ENCODE data around the gene SS18L1. TPM values are rescaled to one million over a fixed set of nuclear protein-coding genes. Genes with fewer than 3 reads are reported as not detected.
A peak's percentile ranks its signal among the peaks of the same experiment; 100 is the strongest.

SS18L1 gene
- total RNA-seq, 2 donors from 2014 or later: 7.6 to 7.7 TPM

DNA sequence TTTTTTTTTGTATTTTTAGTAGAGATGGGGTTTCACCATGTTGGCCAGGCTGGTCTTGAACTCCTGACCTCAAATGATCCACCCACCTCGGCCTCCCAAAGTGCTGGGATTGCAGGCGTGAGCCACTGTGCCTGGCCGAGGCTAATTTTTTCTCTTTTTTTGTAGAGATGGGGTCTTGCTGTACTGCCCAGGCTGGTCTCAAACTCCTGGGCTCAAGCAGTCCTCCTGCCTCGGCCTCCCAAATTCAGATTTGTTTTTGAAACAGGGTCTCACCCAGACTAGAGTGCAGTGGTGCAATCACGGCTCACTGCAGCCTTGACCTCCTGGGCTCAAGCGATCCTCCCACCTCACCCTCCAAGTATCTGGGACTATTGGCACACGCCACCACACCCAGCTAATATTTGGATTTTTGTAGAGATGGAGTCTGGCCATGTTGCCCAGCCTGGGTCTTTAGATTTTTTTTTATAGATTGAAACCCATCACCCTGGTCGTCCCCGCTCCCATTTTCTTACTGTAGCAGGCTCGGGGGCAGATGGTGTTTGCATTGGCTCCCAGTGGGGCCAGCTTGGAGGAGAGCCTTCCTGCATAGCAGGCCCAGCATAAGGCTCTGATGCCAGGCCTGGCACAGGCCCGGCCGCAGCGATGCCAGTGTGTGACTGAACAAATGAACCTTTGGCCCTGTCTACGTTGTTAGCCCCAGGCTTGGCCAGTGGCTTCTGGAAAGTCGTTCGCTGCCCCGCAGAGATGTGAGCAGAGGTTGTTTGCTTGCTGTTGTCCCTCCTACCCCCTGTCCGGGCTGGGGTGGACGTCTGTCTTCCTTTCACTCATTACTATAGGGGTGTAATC is 35.0 kb downstream of the SS18L1 start:
- ATAC-seq (no peak), DNase-seq (no peak)
- intact Hi-C loops (cut with DNase I): no loop called here

DNA sequence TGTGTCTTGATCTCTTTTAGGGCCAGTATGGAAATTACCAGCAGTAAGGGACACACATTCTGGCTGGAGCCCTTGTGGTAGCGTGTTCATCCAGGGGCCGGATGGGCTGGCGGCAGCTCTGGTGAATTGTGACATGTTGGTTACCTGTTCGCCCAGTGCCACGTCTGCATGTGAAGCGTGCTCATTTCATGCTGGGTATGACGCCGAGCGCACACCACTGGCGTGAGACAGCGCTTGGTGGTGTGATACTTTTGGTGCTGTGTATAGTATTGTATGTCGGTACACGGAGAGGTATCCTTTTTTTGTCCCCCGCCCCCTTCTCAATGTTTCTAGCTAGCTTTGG is 35.6 kb downstream of the SS18L1 start:
- intact Hi-C loops (cut with DNase I): no loop called here
- no peak for ATAC-seq
- DNase-seq: no peak

GRCh38 chr20:62181808-62182207 is 38.2 kb downstream of the SS18L1 start:
- intact Hi-C loops (cut with DNase I): loop anchor here in 1 of 2 donors (10.0 kb wide), 2 partner anchors 53 to 183 kb away; partner anchors contain the start of genes LAMA5 and OSBPL2
- ATAC-seq (no peak), DNase-seq (no peak)

GRCh38 chr20:62182469-62183425 is 39.2 kb downstream of the SS18L1 start, which contains the start of gene MTG2:
TSS of gene MTG2 (plus strand) at chr20:62183028. CDS start at chr20:62193421, 10,393 bp downstream.
- DNase-seq (peak; percentile 97), ATAC-seq (peak; percentile 97 to 98)
- intact Hi-C loops (cut with DNase I): loop anchor here in 1 of 2 donors (10.0 kb wide), 2 partner anchors 52 to 182 kb away; partner anchors contain the start of genes LAMA5 and OSBPL2

DNA sequence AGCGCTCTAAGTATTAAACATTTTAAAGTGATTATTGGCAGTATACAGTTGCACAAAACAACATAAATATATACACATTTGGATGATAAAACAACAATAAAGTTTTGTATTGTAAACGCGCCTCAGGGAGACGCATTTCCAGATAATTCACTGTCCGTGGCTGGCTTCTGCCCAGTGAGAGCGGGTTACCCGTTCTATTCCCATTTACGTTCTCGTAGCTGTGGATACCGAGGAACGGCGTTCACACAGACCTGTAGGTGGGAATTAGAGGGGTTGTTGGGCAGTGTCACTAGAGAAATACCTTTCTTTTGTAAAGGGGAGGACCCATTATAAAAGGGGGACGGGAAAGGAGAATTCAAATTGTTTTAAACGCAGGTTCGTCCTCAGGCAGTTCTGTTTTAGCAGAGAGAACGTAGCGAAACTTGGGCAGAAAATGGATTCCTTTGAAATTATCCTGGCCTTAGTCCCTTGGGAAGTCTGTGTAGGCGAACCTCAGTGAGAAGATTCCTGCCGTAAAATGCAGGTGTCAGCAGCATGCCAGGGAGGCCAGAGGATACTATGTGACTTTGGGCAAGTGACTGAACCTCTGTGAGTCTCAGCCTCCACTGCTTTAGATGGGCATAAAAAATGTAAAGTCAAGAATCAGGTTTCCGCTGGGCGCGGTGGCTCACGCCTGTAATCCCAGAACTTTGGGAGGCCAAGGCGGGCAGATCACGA is 40.0 kb downstream of the SS18L1 start:
- no peak for DNase-seq
- intact Hi-C loops (cut with DNase I): loop anchor here in 1 of 2 donors (10.0 kb wide), 2 partner anchors 51 to 181 kb away; partner anchors contain the start of genes LAMA5 and OSBPL2
- no peak for ATAC-seq

DNA sequence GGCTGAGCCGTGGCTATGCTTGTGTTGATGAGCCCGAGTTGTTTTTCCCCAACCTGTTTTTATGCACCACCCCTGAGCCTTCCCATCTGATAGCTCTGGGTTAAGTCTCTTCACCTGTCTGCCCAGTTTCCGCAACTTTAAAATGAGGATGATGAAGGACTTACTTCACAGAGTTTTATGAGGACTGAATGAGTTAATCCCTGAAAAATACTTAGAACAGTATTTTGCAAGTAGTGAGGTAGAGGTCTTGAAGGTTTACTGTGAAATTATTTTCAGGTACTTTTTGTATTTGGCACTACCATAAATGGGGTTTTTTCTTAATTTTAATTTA is 42.5 kb downstream of the SS18L1 start:
- DNase-seq (no peak), ATAC-seq (no peak)
- intact Hi-C loops (cut with DNase I): loop anchor here in 1 of 2 donors (10.0 kb wide), 2 partner anchors 49 to 179 kb away; partner anchors contain the start of genes LAMA5 and OSBPL2

GRCh38 chr20:62186887-62187866 is 43.6 kb downstream of the SS18L1 start:
- ATAC-seq (no peak), DNase-seq (no peak)
- intact Hi-C loops (cut with DNase I): loop anchor here in 1 of 2 donors (10.0 kb wide), 2 partner anchors 48 to 178 kb away; partner anchors contain the start of genes LAMA5 and OSBPL2

DNA sequence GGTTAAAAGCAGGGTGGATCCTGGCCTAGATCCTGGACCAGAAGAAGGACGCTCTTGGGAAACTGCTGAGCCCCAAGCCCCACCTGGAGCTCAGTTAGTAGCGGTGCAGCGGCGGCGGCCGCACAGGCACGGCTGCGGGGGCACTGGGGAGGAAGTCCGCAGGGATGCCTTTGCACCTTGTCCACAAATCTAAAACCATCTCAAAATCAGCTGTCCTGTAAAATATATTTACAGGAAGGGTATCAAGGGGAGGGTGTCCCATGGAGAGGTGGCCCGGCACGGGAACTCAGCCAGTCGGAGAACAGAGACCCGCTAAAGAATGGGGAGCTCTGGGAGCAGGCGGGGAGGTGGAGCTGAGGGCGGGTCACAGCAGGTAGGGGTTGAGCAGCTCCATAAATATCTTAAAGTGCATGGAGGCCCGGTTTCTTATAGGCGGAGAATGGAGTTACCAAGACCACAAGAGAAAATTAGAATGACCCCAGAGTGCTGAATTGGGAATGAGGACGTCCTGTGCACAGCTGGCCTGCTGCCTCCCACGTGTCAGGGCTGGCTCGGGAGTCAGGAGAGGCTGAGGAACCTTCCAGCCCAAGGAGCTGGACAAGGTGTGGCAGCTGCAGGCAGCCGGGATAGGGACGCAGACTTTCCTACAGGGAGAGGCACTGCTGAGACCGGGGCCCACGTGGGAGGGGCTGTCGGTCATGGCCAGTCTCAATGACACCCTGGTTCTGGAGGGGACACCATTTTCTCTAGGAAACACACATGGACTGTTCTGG is 47.3 kb downstream of the SS18L1 start:
- intact Hi-C loops (cut with DNase I): no loop called here
- ATAC-seq (no peak), DNase-seq (no peak)

DNA sequence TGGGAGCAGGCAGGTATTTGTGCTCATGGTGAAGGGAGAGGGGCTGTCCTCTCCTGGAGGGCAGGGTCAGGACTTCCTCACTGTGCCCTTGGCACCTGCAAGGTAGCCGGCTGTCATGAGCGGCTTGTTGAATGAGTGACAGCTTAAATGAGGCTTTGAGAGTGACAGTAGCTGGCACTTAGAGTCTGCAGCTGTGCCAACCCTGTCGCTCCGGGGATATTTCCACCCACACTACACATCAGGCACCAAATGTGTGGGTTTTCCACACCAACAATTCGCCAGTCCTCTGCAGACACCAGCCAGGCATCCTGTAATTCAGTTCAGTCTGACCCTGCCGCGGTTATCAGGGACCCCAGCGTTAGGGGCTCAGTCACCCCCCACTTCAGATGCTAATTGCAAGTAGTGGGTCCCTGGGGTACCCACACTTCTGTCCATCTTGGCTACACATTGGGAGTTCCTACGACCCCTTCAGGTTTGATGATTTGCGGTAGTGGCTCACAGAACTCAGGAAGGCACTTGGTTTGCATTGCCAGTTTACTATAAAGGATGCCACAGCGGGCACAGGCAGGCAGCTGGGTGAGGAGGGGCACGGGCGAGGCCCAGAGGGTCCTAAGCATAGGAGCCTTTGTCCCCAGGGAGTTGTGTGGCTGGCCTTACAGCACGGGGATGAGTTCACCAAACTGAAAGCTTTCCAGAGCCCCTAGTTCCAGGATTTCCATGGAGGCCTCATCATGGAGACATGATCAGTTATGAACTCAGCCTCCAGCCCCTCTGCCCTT is 48.4 kb downstream of the SS18L1 start:
- intact Hi-C loops (cut with DNase I): no loop called here
- ATAC-seq: peak in 1 of 2 donors; percentile 11
- DNase-seq: no peak

- ATAC-seq (no peak), DNase-seq (no peak)
- intact Hi-C loops (cut with DNase I): no loop called here
Measured at GRCh38 chr20:62192635-62193034, 49.1 kb downstream of the SS18L1 start.

GRCh38 chr20:62193079-62194025 is 49.8 kb downstream of the SS18L1 start:
- ATAC-seq (no peak), DNase-seq (no peak)
- intact Hi-C loops (cut with DNase I): no loop called here

DNA sequence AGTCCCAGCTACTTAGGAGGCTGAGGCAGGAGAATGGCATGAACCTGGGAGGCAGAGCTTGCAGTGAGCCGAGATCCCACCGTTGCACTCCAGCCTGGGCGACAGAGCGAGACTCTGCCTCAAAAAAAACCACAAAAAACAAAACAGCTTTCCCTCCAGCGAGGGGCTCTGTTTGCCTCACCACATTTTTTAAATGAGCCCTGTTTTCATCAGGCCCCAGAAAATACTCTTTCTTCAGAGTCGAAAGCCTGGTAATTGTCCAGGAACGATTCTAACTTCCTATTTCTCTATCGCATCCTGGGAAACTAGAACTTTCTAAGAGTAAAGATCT is 51.5 kb downstream of the SS18L1 start:
- DNase-seq (no peak), ATAC-seq (no peak)
- intact Hi-C loops (cut with DNase I): no loop called here

- DNase-seq (peak; percentile 13), ATAC-seq (no peak)
- intact Hi-C loops (cut with DNase I): no loop called here
Measured at GRCh38 chr20:62195736-62196135, 52.2 kb downstream of the SS18L1 start.

DNA sequence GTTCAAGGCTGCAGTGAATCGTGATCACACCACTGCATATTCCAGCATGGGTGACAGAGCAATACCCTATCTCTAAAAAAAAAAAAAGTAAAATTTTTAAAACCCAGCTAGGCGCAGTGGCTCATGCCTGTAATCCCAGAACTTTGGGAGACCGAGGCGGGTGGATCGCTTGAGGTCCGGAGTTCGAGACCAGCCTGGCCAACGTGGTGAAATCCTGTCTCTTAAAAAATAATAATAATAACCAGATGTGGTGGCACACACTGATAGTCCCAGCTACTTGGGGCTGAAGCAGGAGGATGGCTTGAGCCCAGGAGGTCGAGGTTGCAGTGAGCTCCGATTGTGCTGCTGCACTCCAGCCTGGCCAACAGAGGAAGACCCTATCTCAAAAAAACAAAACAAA is 52.7 kb downstream of the SS18L1 start:
- intact Hi-C loops (cut with DNase I): no loop called here
- DNase-seq: peak; percentile 3

GRCh38 chr20:62197311-62197710 is 53.7 kb downstream of the SS18L1 start:
- intact Hi-C loops (cut with DNase I): no loop called here
- ATAC-seq (no peak), DNase-seq (peak; percentile 4)

More for the DNA sequence above, 52.7 kb downstream of the SS18L1 start:
- no peak for ATAC-seq

Measured in left cardiac atrium (tissue), 4 donors.